ENCODE results near the gene PLEKHH1. TPM values are rescaled to one million over a fixed set of nuclear protein-coding genes. Genes with fewer than 3 reads are reported as not detected.
A peak's percentile ranks its signal among the peaks of the same experiment; 100 is the strongest.

The PLEKHH1 gene
- total RNA-seq, 4 donors from 2014 or later = 1.8 to 6.1 (median 4.0) TPM

GRCh38 chr14:67525389-67525788 lies 7.7 kb upstream of the PLEKHH1 start:
- Histone ChIP-seq H3K9me3 (no peaks in the 10 kb centered on the region), H3K36me3 (no peaks in the 10 kb centered on the region), H3K27me3 (peaks cover 48% of the 10 kb centered on the region), H3K4me3 (no peak overlapping the region), H3K4me1 (no peaks in the 10 kb centered on the region), H3K27ac (no peak overlapping the region)
- TF ChIP-seq CTCF (IDR thresholded peaks at IDR 0.05) (no peak), POLR2A (IDR thresholded peaks at IDR 0.05) (no peak), EP300 (IDR thresholded peaks at IDR 0.05) (no peak), POLR2AphosphoS5 (IDR thresholded peaks at IDR 0.05) (no peak)
- 56 to 78% methylated on average over 4 of the region's 4 CpGs for WGBS, 2 donors (ENCODE audit: low coverage in 1 of 2)
- ATAC-seq = no peak

- no peak overlapping the region for H3K4me3 ChIP-seq
- H3K4me1 ChIP-seq = no peaks in the 10 kb centered on the region
- peaks cover 44% of the 10 kb centered on the region for H3K27me3 ChIP-seq
- 35 to 50% methylated on average over 4 of the region's 6 CpGs for WGBS, 2 donors (ENCODE audit: low coverage in 1 of 2)
- H3K27ac ChIP-seq = no peak overlapping the region
- no peaks in the 10 kb centered on the region for H3K36me3 ChIP-seq
- no peak for ATAC-seq
- H3K9me3 ChIP-seq = no peaks in the 10 kb centered on the region
- no peak for TF ChIP-seq EP300 (IDR thresholded peaks at IDR 0.05)
- TF ChIP-seq POLR2A (IDR thresholded peaks at IDR 0.05) = no peak
- TF ChIP-seq POLR2AphosphoS5 (IDR thresholded peaks at IDR 0.05) = no peak
- TF ChIP-seq CTCF (IDR thresholded peaks at IDR 0.05) = no peak
Observed at GRCh38 chr14:67526181-67526580, 6.9 kb upstream of the PLEKHH1 start.

- no peaks in the 10 kb centered on the region for H3K9me3 ChIP-seq
- peaks cover 38% of the 10 kb centered on the region for H3K27me3 ChIP-seq
- peak; percentile 66 for ATAC-seq
- peak; percentile 22 to 64 (median 55) for TF ChIP-seq CTCF (IDR thresholded peaks at IDR 0.05)
- no peak for TF ChIP-seq POLR2A (IDR thresholded peaks at IDR 0.05)
- H3K4me3 ChIP-seq = no peak overlapping the region
- WGBS, 2 donors (ENCODE audit: low coverage in 1 of 2) = 87 to 98% methylated on average over 5 to 6 of the region's 8 CpGs
- no peak overlapping the region for H3K27ac ChIP-seq
- H3K4me1 ChIP-seq = no peaks in the 10 kb centered on the region
- no peaks in the 10 kb centered on the region for H3K36me3 ChIP-seq
Observed at GRCh38 chr14:67526676-67527459, 6.2 kb upstream of the PLEKHH1 start.

- no peak for TF ChIP-seq EP300 (IDR thresholded peaks at IDR 0.05)
- TF ChIP-seq CTCF (IDR thresholded peaks at IDR 0.05) = no peak
- no peak for TF ChIP-seq POLR2A (IDR thresholded peaks at IDR 0.05)
- TF ChIP-seq POLR2AphosphoS5 (IDR thresholded peaks at IDR 0.05) = no peak
- no peak for ATAC-seq
- 69 to 100% methylated on average over 1 to 2 of the region's 5 CpGs for WGBS, 2 donors (ENCODE audit: low coverage in 1 of 2)
- Histone ChIP-seq H3K9me3 (no peaks in the 10 kb centered on the region), H3K27ac (no peak overlapping the region), H3K4me1 (peaks cover 0 to 9% (median 0%) of the 10 kb centered on the region in 3 donors), H3K27me3 (peaks cover 29% of the 10 kb centered on the region), H3K4me3 (no peak overlapping the region), H3K36me3 (no peaks in the 10 kb centered on the region)
Observed at GRCh38 chr14:67527756-67528155, 5.3 kb upstream of the PLEKHH1 start.

- no CpG with 5 or more reads among the region's 1 CpG for WGBS, 2 donors (ENCODE audit: low coverage in 1 of 2)
- no peaks in the 10 kb centered on the region for H3K36me3 ChIP-seq
- H3K4me3 ChIP-seq = no peak overlapping the region
- no peaks in the 10 kb centered on the region for H3K9me3 ChIP-seq
- H3K4me1 ChIP-seq = peaks cover 0 to 10% (median 0%) of the 10 kb centered on the region in 3 donors
- TF ChIP-seq EP300 (IDR thresholded peaks at IDR 0.05) (no peak), POLR2AphosphoS5 (IDR thresholded peaks at IDR 0.05) (no peak), CTCF (IDR thresholded peaks at IDR 0.05) (no peak), POLR2A (IDR thresholded peaks at IDR 0.05) (no peak)
- peaks cover 24% of the 10 kb centered on the region for H3K27me3 ChIP-seq
- ATAC-seq = no peak
- no peak overlapping the region for H3K27ac ChIP-seq
Observed at GRCh38 chr14:67528276-67528675, 4.8 kb upstream of the PLEKHH1 start.
